Suprapubic skin (tissue), 4 donors: ENCODE data around the gene OTOG. TPM values are rescaled to one million over a fixed set of nuclear protein-coding genes. Genes with fewer than 3 reads are reported as not detected.

ENCODE experiments used
- DNase-seq, 2 donors: peaks; one replicate each; pipeline ENCODE4 v3.0.0-alpha.2; 2019; ENCODE audit warnings: low spot score in 2 of 2
- H3K27ac ChIP-seq: fragments of 200-600 bp; sonication (generic); one replicate; pipeline ENCODE4 v1.5.1; 2019
- H3K27me3 ChIP-seq: fragments of 200-600 bp; sonication (generic); one replicate; pipeline ENCODE4 v1.5.1; 2019
- H3K36me3 ChIP-seq: fragments of 200-600 bp; sonication (generic); one replicate; pipeline ENCODE4 v1.5.1; 2019
- H3K4me1 ChIP-seq: fragments of 200-600 bp; sonication (generic); one replicate; pipeline ENCODE4 v1.5.1; 2019
- H3K4me3 ChIP-seq: fragments of 200-600 bp; sonication (generic); one replicate; pipeline ENCODE4 v1.5.1; 2019; ENCODE audit warnings: mild to moderate bottlenecking
- H3K9me3 ChIP-seq: fragments of 200-600 bp; sonication (generic); one replicate; pipeline ENCODE4 v1.5.1; 2019
- CTCF ChIP-seq, 2 donors: fragments of 200-600 bp in 1 of 2; fragments of 450-650 bp in 1 of 2; sonication (generic) in 1 of 2; IDR thresholded peaks; one replicate each; pipeline ENCODE4 v1.5.1; 2016 to 2019; ENCODE audit warnings: antibody characterized with exemption in 2 of 2, mild to moderate bottlenecking in 1 of 2, moderate library complexity in 1 of 2
- EP300 ChIP-seq: sonication (generic); formaldehyde crosslinking; IDR thresholded peaks from one replicate; pipeline ENCODE4 v1.6.1; 2017; ENCODE audit warnings: antibody characterized with exemption
- POLR2A ChIP-seq, 2 donors: fragments of 450-650 bp; IDR thresholded peaks; one replicate each; pipeline ENCODE4 v1.6.1; 2017; ENCODE audit warnings: antibody characterized with exemption in 2 of 2, mild to moderate bottlenecking in 2 of 2, moderate library complexity in 2 of 2
- POLR2AphosphoS5 ChIP-seq, 3 donors: sonication (generic); formaldehyde crosslinking; IDR thresholded peaks; one replicate each; pipeline ENCODE4 v1.6.1; 2017; ENCODE audit warnings: antibody characterized with exemption in 3 of 3
- WGBS: methylation state at CpG from one replicate; pipeline ENCODE4 v1.1.5; 2018; 5-methylcytosine and 5-hydroxymethylcytosine counted together
- total RNA-seq, 4 donors: library from RNA; depleted of rRNA; stranded (reverse); fragments of >200 nt; gene quantifications; one replicate each; pipeline ENCODE4 v1.1.0, GENCODE V29; 2016

The OTOG gene
- total RNA-seq, 4 donors from 2014 or later, result not detected

- H3K4me3 ChIP-seq, result no peak overlapping the region
- no peaks in the 10 kb centered on the region for H3K9me3 ChIP-seq
- TF ChIP-seq EP300 (no peak), CTCF (IDR thresholded peaks at IDR 0.05) (no peak), POLR2AphosphoS5 (IDR thresholded peaks at IDR 0.05) (no peak), POLR2A (IDR thresholded peaks at IDR 0.05) (no peak)
- H3K36me3 ChIP-seq, result no peaks in the 10 kb centered on the region
- no peak for DNase-seq
- WGBS, result 56% methylated on average over 10 of the region's 12 CpGs
- no peaks in the 10 kb centered on the region for H3K4me1 ChIP-seq
- H3K27ac ChIP-seq, result no peak overlapping the region
- peaks cover 22% of the 10 kb centered on the region for H3K27me3 ChIP-seq
Observed at GRCh38 chr11:17560281-17561110, 13.4 kb downstream of the OTOG start.

GRCh38 chr11:17561111-17561415, 14.0 kb downstream of the OTOG start:
- TF ChIP-seq POLR2A (IDR thresholded peaks at IDR 0.05) (no peak), POLR2AphosphoS5 (IDR thresholded peaks at IDR 0.05) (no peak), EP300 (no peak)
- H3K27ac ChIP-seq, result no peak overlapping the region
- no peak overlapping the region for H3K4me3 ChIP-seq
- H3K27me3 ChIP-seq, result peaks cover 22% of the 10 kb centered on the region
- no peaks in the 10 kb centered on the region for H3K9me3 ChIP-seq
- WGBS, result 88% methylated on average over 4 of the region's 4 CpGs
- no peaks in the 10 kb centered on the region for H3K4me1 ChIP-seq
- no peaks in the 10 kb centered on the region for H3K36me3 ChIP-seq
- DNase-seq, result no peak

GRCh38 chr11:17561526-17561925, 14.5 kb downstream of the OTOG start:
- Histone ChIP-seq H3K4me1 (no peaks in the 10 kb centered on the region), H3K9me3 (no peaks in the 10 kb centered on the region), H3K36me3 (no peaks in the 10 kb centered on the region), H3K27me3 (peaks cover 22% of the 10 kb centered on the region), H3K27ac (no peak overlapping the region), H3K4me3 (no peak overlapping the region)
- DNase-seq, result no peak
- no peak for TF ChIP-seq POLR2AphosphoS5 (IDR thresholded peaks at IDR 0.05)
- TF ChIP-seq CTCF (IDR thresholded peaks at IDR 0.05), result no peak
- no peak for TF ChIP-seq POLR2A (IDR thresholded peaks at IDR 0.05)
- no peak for TF ChIP-seq EP300
- WGBS, result 95% methylated on average over 9 of the region's 9 CpGs

- DNase-seq, result peak in 1 of 2 donors; percentile 45
- H3K4me3 ChIP-seq, result no peak overlapping the region
Observed at GRCh38 chr11:17563231-17563646, 16.2 kb downstream of the OTOG start.

GRCh38 chr11:17563961-17564686, 17.1 kb downstream of the OTOG start:
- H3K4me3 ChIP-seq, result no peak overlapping the region
- no peaks in the 10 kb centered on the region for H3K36me3 ChIP-seq
- no peak for TF ChIP-seq POLR2A (IDR thresholded peaks at IDR 0.05)
- no peak overlapping the region for H3K27ac ChIP-seq
- 73% methylated on average over 4 of the region's 4 CpGs for WGBS
- no peaks in the 10 kb centered on the region for H3K4me1 ChIP-seq
- H3K9me3 ChIP-seq, result no peaks in the 10 kb centered on the region
- peaks cover 8% of the 10 kb centered on the region for H3K27me3 ChIP-seq
- peak in 1 of 2 donors; percentile 48 for DNase-seq

More at GRCh38 chr11:17563231-17563646, 16.2 kb downstream of the OTOG start:
- Histone ChIP-seq H3K36me3 (no peaks in the 10 kb centered on the region), H3K27ac (no peak overlapping the region), H3K9me3 (no peaks in the 10 kb centered on the region), H3K4me1 (no peaks in the 10 kb centered on the region), H3K27me3 (peaks cover 16% of the 10 kb centered on the region)
- TF ChIP-seq POLR2A (IDR thresholded peaks at IDR 0.05) (no peak), EP300 (no peak), CTCF (IDR thresholded peaks at IDR 0.05) (no peak), POLR2AphosphoS5 (IDR thresholded peaks at IDR 0.05) (no peak)

GRCh38 chr11:17564687-17565042, 17.6 kb downstream of the OTOG start:
- no peak for DNase-seq
- no peaks in the 10 kb centered on the region for H3K4me1 ChIP-seq
- WGBS, result 53% methylated on average over 2 of the region's 2 CpGs
- no peaks in the 10 kb centered on the region for H3K36me3 ChIP-seq
- TF ChIP-seq POLR2AphosphoS5 (IDR thresholded peaks at IDR 0.05) (no peak), CTCF (IDR thresholded peaks at IDR 0.05) (no peak), POLR2A (IDR thresholded peaks at IDR 0.05) (no peak), EP300 (no peak)
- H3K9me3 ChIP-seq, result no peaks in the 10 kb centered on the region
- peaks cover 4% of the 10 kb centered on the region for H3K27me3 ChIP-seq
- H3K4me3 ChIP-seq, result no peak overlapping the region
- H3K27ac ChIP-seq, result no peak overlapping the region
